ENCODE measurements around the gene CELF1.

Gene CELF1

DNA sequence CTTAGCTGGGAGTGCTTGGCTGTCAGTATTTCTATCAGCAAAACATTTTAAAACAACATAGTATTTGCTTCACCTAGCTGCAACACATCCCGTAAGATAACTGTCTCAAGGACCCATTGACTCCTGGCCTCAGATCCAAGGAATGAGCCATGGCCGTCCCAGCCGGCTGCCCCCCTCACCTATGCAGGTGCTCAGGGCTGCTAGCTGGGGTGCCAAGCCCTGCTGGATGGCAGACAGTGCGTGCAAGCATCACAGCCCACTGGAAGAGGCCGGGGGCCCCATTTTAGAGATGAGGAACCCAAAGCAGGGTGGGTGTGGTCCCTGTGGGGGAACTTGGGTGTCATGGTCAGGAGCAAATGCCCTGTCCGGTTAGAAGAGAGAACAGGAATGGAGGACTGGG is 135.2 kb downstream of the CELF1 start:
- DNase-seq (ENCODE audit: low read depth), result no peak

- peak; percentile 94 for DNase-seq (ENCODE audit: low read depth)
Measured at GRCh38 chr11:47415949-47416472, 136.9 kb downstream of the CELF1 start.

All from GM04504 (cell line).